Stomach (tissue), 9 donors: Measurements from ENCODE around the gene BCL11B. TPM values are rescaled to one million over a fixed set of nuclear protein-coding genes. Genes with fewer than 3 reads are reported as not detected.

ENCODE experiments used
- DNase-seq, 2 donors: peaks; one replicate each; pipeline versions ENCODE4 v3.0.0 to v3.0.0-alpha.2; 2013 to 2019
- H3K27ac ChIP-seq, 5 donors: fragments of 200-600 bp in 4 of 5; sonication (generic) in 4 of 5; one replicate each; pipeline ENCODE4 v1.5.1; 2013 to 2019; ENCODE audit warnings: mild to moderate bottlenecking in 1 of 5, moderate library complexity in 1 of 5
- H3K27me3 ChIP-seq, 3 donors: fragments of 200-600 bp; sonication (generic); one replicate each; pipeline ENCODE4 v1.5.1; 2017 to 2019; ENCODE audit warnings: mixed run types in 1 of 3
- H3K36me3 ChIP-seq, 4 donors: fragments of 200-600 bp; sonication (generic); 1 replicate in 3 of 4; 2 replicates in 1 of 4; pipeline ENCODE4 v1.5.1; 2016 to 2019
- H3K4me1 ChIP-seq, 4 donors: fragments of 200-600 bp; sonication (generic); one replicate each; pipeline ENCODE4 v1.5.1; 2016 to 2019
- H3K4me3 ChIP-seq, 4 donors: fragments of 200-600 bp; sonication (generic) in 3 of 4; one replicate each; pipeline ENCODE4 v1.5.1; 2016 to 2019; ENCODE audit warnings: mild to moderate bottlenecking in 1 of 4
- H3K9me3 ChIP-seq, 4 donors: fragments of 200-600 bp; sonication (generic); one replicate each; pipeline ENCODE4 v1.5.1; 2016 to 2019
- CTCF ChIP-seq, 7 experiments: fragments of 450-650 bp in 4 of 7; fragments of 200-600 bp in 3 of 7; sonication (generic) in 3 of 7; IDR thresholded peaks; one replicate each; pipeline ENCODE4 v1.5.1; 2016 to 2019; ENCODE audit warnings: antibody characterized with exemption in 7 of 7, control low read depth in 2 of 7, mild to moderate bottlenecking in 1 of 7
- EP300 ChIP-seq: sonication (generic); formaldehyde crosslinking; IDR thresholded peaks from one replicate; pipeline ENCODE4 v1.6.1; 2017; ENCODE audit warnings: antibody characterized with exemption
- POLR2A ChIP-seq, 4 donors: fragments of 450-650 bp; IDR thresholded peaks; one replicate each; pipeline ENCODE4 v1.6.1; 2016; ENCODE audit warnings: antibody characterized with exemption in 4 of 4, control low read depth in 2 of 4, mild to moderate bottlenecking in 1 of 4, moderate library complexity in 1 of 4
- POLR2AphosphoS5 ChIP-seq, 3 donors: sonication (generic); formaldehyde crosslinking; IDR thresholded peaks; one replicate each; pipeline ENCODE4 v1.6.1; 2016; ENCODE audit warnings: antibody characterized with exemption in 3 of 3
- WGBS, 5 donors: extraction: QIAGEN DNeasy Blood & Tissue Kit in 3 of 5; methylation state at CpG; one replicate each; pipeline versions ENCODE4 v1.1.5 to v1.1.7; 2013 to 2018; 5-methylcytosine and 5-hydroxymethylcytosine counted together
- intact Hi-C: fragments of 100-400 bp; cut with DNase I; formaldehyde crosslinking; loops from one replicate; pipeline ENCODE4 v1.15.1; 2023; ENCODE audit warnings: low total_unique reads
- polyA plus RNA-seq, 3 donors: library from polyadenylated mRNA; stranded (reverse); fragments of 200-250 nt; gene quantifications; one replicate each; pipeline ENCODE4 v1.2.3, GENCODE V29; 2013
- total RNA-seq, 5 donors: library from RNA; depleted of rRNA; stranded (reverse); fragments of >200 nt; gene quantifications; one replicate each; pipeline versions ENCODE4 v1.1.0 to v1.2.3, GENCODE V29; 2014 to 2016
- donor health status: healthy with polysubstance abuse.
- donor health status: Bipolar disorder and iron deficiency.
- donor health status: healthy.

BCL11B gene
- total and polyA plus RNA-seq, 8 donors = 0.15 to 9.6 (median 1.3) TPM; not detected in 1

GRCh38 chr14:99232714-99233214, 39.2 kb downstream of the BCL11B start:
- H3K36me3 ChIP-seq = no peaks in the 10 kb centered on the region
- DNase-seq = no peak
- H3K27ac ChIP-seq = peak overlapping the region in 3 of 5 donors; percentile 10 to 39 (median 33)
- 67 to 83% (median 75%) methylated on average over 2 to 3 of the region's 3 CpGs for WGBS, 5 donors
- intact Hi-C loops = no loop called here
- H3K4me1 ChIP-seq = peaks cover 0 to 24% (median 16%) of the 10 kb centered on the region in 4 donors
- H3K27me3 ChIP-seq = peaks cover 0 to 89% (median 19%) of the 10 kb centered on the region in 3 donors
- TF ChIP-seq EP300 (no peak), POLR2A (IDR thresholded peaks at IDR 0.05) (no peak), CTCF (IDR thresholded peaks at IDR 0.05) (no peak), POLR2AphosphoS5 (IDR thresholded peaks at IDR 0.05) (no peak)
- H3K4me3 ChIP-seq = no peak overlapping the region
- peaks cover 0 to 33% (median 29%) of the 10 kb centered on the region in 4 donors for H3K9me3 ChIP-seq

GRCh38 chr14:99231850-99232713, 39.9 kb downstream of the BCL11B start:
- H3K27me3 ChIP-seq = peaks cover 0 to 84% (median 19%) of the 10 kb centered on the region in 3 donors
- TF ChIP-seq CTCF (IDR thresholded peaks at IDR 0.05) (no peak), POLR2AphosphoS5 (IDR thresholded peaks at IDR 0.05) (no peak), EP300 (no peak), POLR2A (IDR thresholded peaks at IDR 0.05) (no peak)
- 17 to 36% (median 28%) methylated on average over 13 to 21 of the region's 21 CpGs for WGBS, 5 donors
- intact Hi-C loops = no loop called here
- H3K36me3 ChIP-seq = no peaks in the 10 kb centered on the region
- H3K4me1 ChIP-seq = peaks cover 0 to 24% (median 16%) of the 10 kb centered on the region in 4 donors
- H3K4me3 ChIP-seq = peak overlapping the region in 1 of 4 donors; percentile 37
- peak overlapping the region in 4 of 5 donors; percentile 7 to 39 (median 22) for H3K27ac ChIP-seq
- peak in 1 of 2 donors; percentile 79 for DNase-seq
- H3K9me3 ChIP-seq = peaks cover 0 to 33% (median 29%) of the 10 kb centered on the region in 4 donors

- intact Hi-C loops = no loop called here
- peak overlapping the region in 3 of 5 donors; percentile 7 to 39 (median 33) for H3K27ac ChIP-seq
- H3K27me3 ChIP-seq = peaks cover 0 to 78% (median 19%) of the 10 kb centered on the region in 3 donors
- no peaks in the 10 kb centered on the region for H3K36me3 ChIP-seq
- peaks cover 0 to 31% (median 27%) of the 10 kb centered on the region in 4 donors for H3K9me3 ChIP-seq
- 8 to 21% (median 11%) methylated on average over 28 to 38 of the region's 38 CpGs for WGBS, 5 donors
- peak overlapping the region in 1 of 4 donors; percentile 37 for H3K4me3 ChIP-seq
- H3K4me1 ChIP-seq = peaks cover 0 to 24% (median 16%) of the 10 kb centered on the region in 4 donors
- peak in 1 of 2 donors; percentile 49 for DNase-seq
- no peak for TF ChIP-seq EP300
- TF ChIP-seq CTCF (IDR thresholded peaks at IDR 0.05) = no peak
- no peak for TF ChIP-seq POLR2A (IDR thresholded peaks at IDR 0.05)
- no peak for TF ChIP-seq POLR2AphosphoS5 (IDR thresholded peaks at IDR 0.05)
Observed at GRCh38 chr14:99231161-99231849, 40.7 kb downstream of the BCL11B start.
